HG03469 (cell line): Measurements from ENCODE around the gene TBC1D14.

ENCODE experiments used
- ATAC-seq: cut with Tn5 transposase; IDR thresholded peaks from one replicate; pipeline ENCODE4 v1.9.1; 2021; ENCODE audit warnings: mild to moderate bottlenecking, moderate library complexity, moderate number of reproducible peaks; ENCODE audit not compliant: unreplicated experiment

The TBC1D14 gene

GRCh38 chr4:6991771-6992557, 82.3 kb downstream of the TBC1D14 start:
- ATAC-seq = no peak

- no peak for ATAC-seq
Observed at GRCh38 chr4:6992728-6993677, 83.4 kb downstream of the TBC1D14 start.

- ATAC-seq = no peak
Observed at GRCh38 chr4:6996481-6996880, 86.9 kb downstream of the TBC1D14 start.

GRCh38 chr4:6999172-7000086, 89.8 kb downstream of the TBC1D14 start:
- ATAC-seq = no peak

- ATAC-seq = no peak
Observed at GRCh38 chr4:7000421-7001176, 91.0 kb downstream of the TBC1D14 start.

- ATAC-seq = no peak
Observed at GRCh38 chr4:7001271-7001670, 91.6 kb downstream of the TBC1D14 start.

- no peak for ATAC-seq
Observed at GRCh38 chr4:7002336-7002735, 92.7 kb downstream of the TBC1D14 start.

GRCh38 chr4:7003176-7003878, 93.7 kb downstream of the TBC1D14 start:
- ATAC-seq = no peak

GRCh38 chr4:7003879-7004240, 94.2 kb downstream of the TBC1D14 start:
- ATAC-seq = no peak

GRCh38 chr4:7004331-7004730, 94.7 kb downstream of the TBC1D14 start:
- no peak for ATAC-seq

- ATAC-seq = no peak
Observed at GRCh38 chr4:7005571-7005970, 95.9 kb downstream of the TBC1D14 start.

GRCh38 chr4:7006411-7006810, 96.8 kb downstream of the TBC1D14 start:
- no peak for ATAC-seq

- ATAC-seq = no peak
Observed at GRCh38 chr4:7007142-7007907, 97.7 kb downstream of the TBC1D14 start.

- no peak for ATAC-seq
Observed at GRCh38 chr4:7007944-7008343, 98.3 kb downstream of the TBC1D14 start.

- ATAC-seq = no peak
Observed at GRCh38 chr4:7009564-7009963, 99.9 kb downstream of the TBC1D14 start.

GRCh38 chr4:7013175-7013574, 103.5 kb downstream of the TBC1D14 start:
- no peak for ATAC-seq

- no peak for ATAC-seq
Observed at GRCh38 chr4:7014815-7015214, 105.2 kb downstream of the TBC1D14 start.

- ATAC-seq = no peak
Observed at GRCh38 chr4:7015383-7016035, 105.9 kb downstream of the TBC1D14 start.
